Fibroblast of the aortic adventitia (primary cell): ENCODE data around the gene SLC12A4. TPM values are rescaled to one million over a fixed set of nuclear protein-coding genes. Genes with fewer than 3 reads are reported as not detected.

ENCODE experiments used
- DNase-seq: peaks from one replicate; pipeline ENCODE4 v3.0.0-alpha.2; 2010; ENCODE audit warnings: low read depth
- H3K4me3 ChIP-seq: 2 replicates; pipeline ENCODE4 v1.5.1; 2011; ENCODE audit warnings: low read depth, mild to moderate bottlenecking, control low read depth, low read length, moderate library complexity
- total RNA-seq: library from RNA; depleted of rRNA; stranded (reverse); fragments of >200 nt; gene quantifications from 2 replicates; pipeline ENCODE4 v1.2.3, GENCODE V29; 2012; ENCODE audit warnings: low replicate concordance
- TF ChIP-seq, protein P1 (sequence below): IDR thresholded peaks from 2 replicates; pipeline ENCODE4 v1.5.1; 2011; ENCODE audit warnings: mild to moderate bottlenecking, low read length, control low read depth, inconsistent platforms; ENCODE audit not compliant: insufficient read depth

Gene SLC12A4
- total RNA-seq, 1 donor = 65.6 TPM

DNA sequence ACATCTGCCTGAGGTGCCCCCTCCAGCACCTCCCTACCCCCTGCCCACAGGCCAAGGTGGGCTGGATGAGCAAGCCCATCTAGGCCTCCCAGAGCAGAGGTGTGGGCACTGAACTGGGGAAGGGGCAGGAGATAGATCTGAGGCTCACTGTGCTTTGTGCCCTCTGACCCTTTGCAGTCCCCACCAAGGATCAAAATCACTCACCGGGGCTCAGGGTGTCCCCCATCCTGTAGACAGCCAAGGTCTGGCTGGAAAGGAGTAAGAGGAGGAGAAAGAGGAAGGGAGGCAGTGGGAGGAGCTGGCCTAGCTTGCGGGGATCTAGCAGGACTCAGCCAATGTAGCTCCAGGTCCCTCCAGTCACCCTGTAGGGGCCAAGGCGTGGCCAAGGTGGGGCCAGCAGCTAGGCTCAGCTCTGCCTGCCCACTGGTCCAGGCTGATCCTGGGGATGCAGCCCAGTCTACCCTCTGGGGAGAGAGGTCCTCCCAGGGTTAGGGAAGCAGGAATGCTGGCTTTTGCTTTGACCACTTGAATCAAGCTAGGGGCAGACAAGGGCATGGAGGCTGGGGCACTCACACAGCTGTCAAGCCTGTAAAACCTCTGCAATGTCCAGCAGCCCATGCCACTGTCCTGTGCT, 1.8 kb downstream of the SLC12A4 start:
- TF ChIP-seq, protein P1, sequence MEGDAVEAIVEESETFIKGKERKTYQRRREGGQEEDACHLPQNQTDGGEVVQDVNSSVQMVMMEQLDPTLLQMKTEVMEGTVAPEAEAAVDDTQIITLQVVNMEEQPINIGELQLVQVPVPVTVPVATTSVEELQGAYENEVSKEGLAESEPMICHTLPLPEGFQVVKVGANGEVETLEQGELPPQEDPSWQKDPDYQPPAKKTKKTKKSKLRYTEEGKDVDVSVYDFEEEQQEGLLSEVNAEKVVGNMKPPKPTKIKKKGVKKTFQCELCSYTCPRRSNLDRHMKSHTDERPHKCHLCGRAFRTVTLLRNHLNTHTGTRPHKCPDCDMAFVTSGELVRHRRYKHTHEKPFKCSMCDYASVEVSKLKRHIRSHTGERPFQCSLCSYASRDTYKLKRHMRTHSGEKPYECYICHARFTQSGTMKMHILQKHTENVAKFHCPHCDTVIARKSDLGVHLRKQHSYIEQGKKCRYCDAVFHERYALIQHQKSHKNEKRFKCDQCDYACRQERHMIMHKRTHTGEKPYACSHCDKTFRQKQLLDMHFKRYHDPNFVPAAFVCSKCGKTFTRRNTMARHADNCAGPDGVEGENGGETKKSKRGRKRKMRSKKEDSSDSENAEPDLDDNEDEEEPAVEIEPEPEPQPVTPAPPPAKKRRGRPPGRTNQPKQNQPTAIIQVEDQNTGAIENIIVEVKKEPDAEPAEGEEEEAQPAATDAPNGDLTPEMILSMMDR = no peak
- peak; percentile 66 for DNase-seq
- H3K4me3 ChIP-seq = peak overlapping the region; percentile 89

DNA sequence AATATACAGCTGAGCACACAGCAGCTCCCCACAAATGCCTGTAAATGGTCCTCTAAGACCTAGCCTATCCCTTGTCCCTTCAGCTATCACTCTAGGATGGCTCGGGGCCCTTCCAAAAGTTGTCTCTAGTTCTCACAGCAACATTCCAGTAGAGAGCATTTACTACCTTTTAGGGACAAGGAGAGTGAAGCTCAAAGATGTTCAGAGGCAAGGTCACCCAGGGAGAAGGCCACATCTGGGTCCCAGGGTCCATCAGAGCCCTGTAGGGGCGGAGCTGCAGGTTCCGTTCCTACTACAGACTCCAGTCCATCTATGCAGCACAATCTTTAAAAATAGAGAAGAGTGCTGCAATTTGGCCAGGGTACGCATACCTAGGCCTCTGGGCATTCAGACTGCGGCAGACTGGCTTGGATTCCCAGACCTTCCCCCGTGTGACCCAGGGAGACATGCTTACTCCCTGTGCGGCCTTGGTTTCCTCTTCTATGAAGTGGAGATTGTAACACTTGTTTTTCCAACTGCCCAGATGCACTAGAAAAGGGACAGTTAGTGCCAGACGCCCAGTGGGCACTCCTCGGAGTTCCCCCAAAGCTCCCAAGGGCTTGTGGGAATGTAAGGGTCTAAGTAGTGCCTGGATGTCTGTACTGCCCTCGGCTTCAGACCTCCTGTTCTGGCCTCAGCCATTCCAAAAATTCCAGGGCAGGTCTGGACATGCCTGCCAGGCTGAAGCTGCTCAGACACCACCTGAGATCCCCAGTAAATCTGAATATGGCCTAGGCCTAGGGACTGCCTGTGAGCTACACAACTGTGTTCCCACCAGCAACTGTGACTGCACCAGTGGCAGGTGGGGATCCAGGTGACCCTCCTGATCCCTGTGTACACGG, 2.5 kb downstream of the SLC12A4 start:
- TF ChIP-seq, protein P1 = no peak
- H3K4me3 ChIP-seq = peak overlapping the region; percentile 89
- peak; percentile 43 for DNase-seq

DNA sequence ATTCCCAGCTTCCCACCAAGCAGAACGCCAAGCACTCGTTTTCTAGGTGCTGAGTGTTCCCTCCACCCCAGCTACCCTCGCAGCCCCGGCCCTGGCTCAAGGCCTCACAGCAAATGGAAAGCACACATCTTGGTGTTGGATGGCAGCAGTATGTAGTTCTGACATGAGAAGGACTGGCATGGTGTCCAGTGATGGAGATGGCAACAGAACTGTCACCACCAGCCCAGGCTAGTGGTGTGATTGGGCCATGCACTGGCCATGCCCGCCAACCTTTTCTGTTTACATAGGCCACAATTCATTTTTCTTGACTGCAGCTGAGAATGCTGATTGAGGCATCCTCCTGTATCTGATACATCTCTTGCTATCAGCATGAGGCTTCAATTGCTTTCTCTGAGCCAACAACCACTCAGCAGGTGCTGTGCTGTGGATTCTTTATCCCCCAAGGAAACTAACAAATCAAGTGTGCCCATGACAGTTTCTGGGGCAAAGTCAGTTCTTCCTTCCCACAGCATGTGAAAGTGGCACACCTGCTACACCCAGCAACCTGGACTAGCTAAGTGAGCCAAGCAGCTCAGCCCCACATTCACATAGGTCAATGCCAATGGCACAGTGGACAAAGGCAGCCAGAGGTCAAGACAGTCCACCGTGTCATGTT, 3.8 kb downstream of the SLC12A4 start:
- peak overlapping the region; percentile 3 for H3K4me3 ChIP-seq
- TF ChIP-seq, protein P1 = no peak
- no peak for DNase-seq

GRCh38 chr16:67963662-67964321, 4.6 kb downstream of the SLC12A4 start:
- H3K4me3 ChIP-seq = no peak overlapping the region
- TF ChIP-seq, protein P1 = no peak

GRCh38 chr16:67963292-67963661, 5.2 kb downstream of the SLC12A4 start:
- TF ChIP-seq, protein P1 = no peak
- no peak for DNase-seq
- H3K4me3 ChIP-seq = no peak overlapping the region

More at GRCh38 chr16:67963662-67964321, 4.6 kb downstream of the SLC12A4 start:
- no peak for DNase-seq

DNA sequence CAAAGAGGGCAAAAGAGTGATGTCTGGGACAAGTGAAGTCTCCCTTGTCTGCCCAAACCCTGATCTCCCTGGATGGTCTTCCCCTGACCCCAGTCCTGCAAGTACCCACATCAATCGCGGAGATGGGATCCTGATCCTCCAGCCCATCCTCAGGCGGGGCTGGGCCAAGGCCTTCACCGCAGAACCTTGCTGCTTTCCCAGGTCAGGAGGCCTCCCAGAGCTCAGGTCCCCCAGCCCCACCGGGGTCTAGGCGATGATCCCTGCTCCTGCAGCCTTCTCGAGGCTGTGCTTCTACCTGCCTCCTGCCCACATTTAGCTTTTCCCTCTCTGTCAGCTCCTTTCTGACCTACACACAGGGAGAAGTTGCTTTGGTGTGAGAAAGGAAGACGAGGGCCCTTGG, 6.3 kb downstream of the SLC12A4 start:
- TF ChIP-seq, protein P1 = no peak
- H3K4me3 ChIP-seq = no peak overlapping the region
- DNase-seq = no peak
